ENCODE results near the gene NECAB2. TPM values are rescaled to one million over a fixed set of nuclear protein-coding genes. Genes with fewer than 3 reads are reported as not detected.

The NECAB2 gene
- total RNA-seq, 2 experiments from 2014 or later = not detected

DNA sequence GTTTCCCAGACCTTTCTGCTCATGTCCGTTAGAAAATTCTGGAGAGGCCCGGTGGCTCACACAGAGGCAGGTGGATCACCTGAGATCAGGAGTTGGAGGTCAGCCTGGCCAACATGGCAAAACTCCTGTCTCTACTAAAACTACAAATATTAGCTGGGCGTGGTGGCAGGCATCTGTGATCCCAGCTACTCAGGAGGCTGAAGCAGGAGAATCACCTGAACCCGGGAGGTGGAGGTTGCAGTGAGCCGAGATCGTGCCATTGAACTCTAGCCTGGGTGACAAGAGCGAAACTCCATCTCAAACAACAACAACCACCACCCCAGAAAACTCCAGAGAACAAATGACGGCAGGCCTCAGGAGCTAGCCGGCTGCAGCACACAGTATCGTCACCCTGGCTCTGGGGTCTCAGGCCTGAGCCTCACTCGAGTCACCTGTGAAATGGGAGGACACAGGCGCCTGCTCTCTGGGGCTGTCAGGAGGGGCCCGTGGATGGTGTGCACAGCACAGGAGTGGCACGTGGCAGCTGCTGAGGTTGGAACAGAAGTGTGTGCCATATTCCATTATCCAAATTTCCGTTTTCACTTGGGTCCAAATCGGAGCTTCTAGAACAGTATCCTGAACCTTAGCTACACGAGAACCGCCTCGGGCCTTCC is 77.9 kb downstream of the NECAB2 start:
- no peak overlapping the region for H3K4me3 ChIP-seq (ENCODE audit: low read length)
- no peaks in the 10 kb centered on the region for H3K9me3 ChIP-seq (ENCODE audit: control insufficient read depth in 1 of 2, insufficient read depth in 1 of 2, low read length in 2 of 2)
- no peaks in the 10 kb centered on the region for H3K4me1 ChIP-seq (ENCODE audit: insufficient read depth, low read length)
- Mint-ChIP-seq H3K36me3 (ENCODE audit: low read depth) (peaks cover 21% of the 10 kb centered on the region), H3K9me3 (no peaks in the 10 kb centered on the region), H3K27ac (no peak overlapping the region), H3K4me1 (ENCODE audit: low read depth) (no peaks in the 10 kb centered on the region), H3K4me3 (no peak overlapping the region), H3K27me3 (peaks cover 16% of the 10 kb centered on the region)
- peaks cover 5 to 6% of the 10 kb centered on the region in 2 experiments for H3K27me3 ChIP-seq (ENCODE audit: control insufficient read depth in 1 of 2, insufficient read depth in 2 of 2, low read length in 2 of 2)
- DNase-seq (no peak), ATAC-seq (ENCODE audit: poor library complexity) (no peak)
- H3K27ac ChIP-seq (ENCODE audit: low read depth in 1 of 2, low read length in 2 of 2) = no peak overlapping the region
- intact Hi-C loops (cut with DNase I, micrococcal nuclease) = no loop called here
- ChIA-PET POLR2A (no interaction called here), CTCF (no interaction called here)
- TF ChIP-seq, protein P1, sequence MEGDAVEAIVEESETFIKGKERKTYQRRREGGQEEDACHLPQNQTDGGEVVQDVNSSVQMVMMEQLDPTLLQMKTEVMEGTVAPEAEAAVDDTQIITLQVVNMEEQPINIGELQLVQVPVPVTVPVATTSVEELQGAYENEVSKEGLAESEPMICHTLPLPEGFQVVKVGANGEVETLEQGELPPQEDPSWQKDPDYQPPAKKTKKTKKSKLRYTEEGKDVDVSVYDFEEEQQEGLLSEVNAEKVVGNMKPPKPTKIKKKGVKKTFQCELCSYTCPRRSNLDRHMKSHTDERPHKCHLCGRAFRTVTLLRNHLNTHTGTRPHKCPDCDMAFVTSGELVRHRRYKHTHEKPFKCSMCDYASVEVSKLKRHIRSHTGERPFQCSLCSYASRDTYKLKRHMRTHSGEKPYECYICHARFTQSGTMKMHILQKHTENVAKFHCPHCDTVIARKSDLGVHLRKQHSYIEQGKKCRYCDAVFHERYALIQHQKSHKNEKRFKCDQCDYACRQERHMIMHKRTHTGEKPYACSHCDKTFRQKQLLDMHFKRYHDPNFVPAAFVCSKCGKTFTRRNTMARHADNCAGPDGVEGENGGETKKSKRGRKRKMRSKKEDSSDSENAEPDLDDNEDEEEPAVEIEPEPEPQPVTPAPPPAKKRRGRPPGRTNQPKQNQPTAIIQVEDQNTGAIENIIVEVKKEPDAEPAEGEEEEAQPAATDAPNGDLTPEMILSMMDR (IDR thresholded peaks at IDR 0.05) = no peak
- peaks cover 21% of the 10 kb centered on the region for H3K36me3 ChIP-seq (ENCODE audit: insufficient read depth, low read length)

DNA sequence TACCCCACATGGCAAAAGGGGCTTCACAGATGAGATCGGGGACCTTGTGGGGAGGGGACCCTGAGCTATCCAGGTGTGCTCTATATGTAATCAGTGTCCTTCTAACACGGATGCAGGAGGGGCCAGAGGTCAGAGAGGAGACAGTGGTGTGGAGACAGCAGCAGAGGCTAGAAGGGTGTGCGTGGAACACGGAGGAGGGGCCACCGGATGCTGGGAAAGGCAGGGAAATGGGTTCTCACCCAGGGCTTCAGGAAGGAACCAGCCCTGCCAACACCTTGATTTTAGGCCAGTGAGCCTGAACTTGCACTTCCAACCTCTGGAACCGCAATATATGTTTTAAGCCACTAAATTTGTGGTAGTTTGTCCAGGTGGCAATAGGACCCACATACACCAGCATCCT is 79.2 kb downstream of the NECAB2 start:
- intact Hi-C loops (cut with DNase I, micrococcal nuclease) = no loop called here
- CTCF ChIA-PET = no interaction called here
- ATAC-seq (ENCODE audit: poor library complexity) (no peak), DNase-seq (no peak)
- no peaks in the 10 kb centered on the region for H3K4me1 Mint-ChIP-seq (ENCODE audit: low read depth)
- Histone ChIP-seq H3K4me1 (ENCODE audit: insufficient read depth, low read length) (no peaks in the 10 kb centered on the region), H3K9me3 (ENCODE audit: control insufficient read depth in 1 of 2, insufficient read depth in 1 of 2, low read length in 2 of 2) (no peaks in the 10 kb centered on the region), H3K36me3 (ENCODE audit: insufficient read depth, low read length) (peaks cover 23% of the 10 kb centered on the region), H3K27me3 (ENCODE audit: control insufficient read depth in 1 of 2, insufficient read depth in 2 of 2, low read length in 2 of 2) (peaks cover 5 to 6% of the 10 kb centered on the region in 2 experiments), H3K4me3 (ENCODE audit: low read length) (no peak overlapping the region), H3K27ac (ENCODE audit: low read depth in 1 of 2, low read length in 2 of 2) (no peak overlapping the region)
- POLR2A ChIA-PET = no interaction called here
- peaks cover 23% of the 10 kb centered on the region for H3K36me3 Mint-ChIP-seq (ENCODE audit: low read depth)
- TF ChIP-seq, protein P1 (IDR thresholded peaks at IDR 0.05) = no peak
- no peaks in the 10 kb centered on the region for H3K9me3 Mint-ChIP-seq
- no peak overlapping the region for H3K27ac Mint-ChIP-seq
- H3K27me3 Mint-ChIP-seq = peaks cover 13% of the 10 kb centered on the region
- H3K4me3 Mint-ChIP-seq = no peak overlapping the region

DNA sequence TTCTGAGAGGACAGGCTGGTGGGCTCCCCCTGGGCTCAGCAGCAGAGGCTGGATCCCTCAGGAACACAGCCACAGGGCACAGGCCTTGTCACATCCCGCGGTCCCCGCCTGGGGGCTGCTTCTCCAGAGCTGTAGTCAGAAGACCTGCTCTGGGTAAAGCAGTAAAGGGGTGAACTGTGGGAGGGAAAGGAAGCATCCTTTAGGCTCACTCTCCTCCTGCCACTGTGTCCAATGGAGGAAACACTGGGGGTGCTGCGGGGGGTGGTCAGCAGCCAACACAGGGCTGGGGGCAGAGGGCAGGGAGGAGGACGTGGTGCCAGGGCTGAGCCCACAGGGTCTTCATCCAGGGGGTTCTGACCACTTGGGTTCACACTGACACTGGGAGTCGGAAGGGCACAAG is 79.6 kb downstream of the NECAB2 start:
- POLR2A ChIA-PET = no interaction called here
- no peaks in the 10 kb centered on the region for H3K9me3 Mint-ChIP-seq
- no peak overlapping the region for H3K4me3 Mint-ChIP-seq
- H3K4me1 ChIP-seq (ENCODE audit: insufficient read depth, low read length) = no peaks in the 10 kb centered on the region
- intact Hi-C loops (cut with DNase I, micrococcal nuclease) = no loop called here
- CTCF ChIA-PET = no interaction called here
- DNase-seq (no peak), ATAC-seq (ENCODE audit: poor library complexity) (no peak)
- H3K27me3 Mint-ChIP-seq = peaks cover 9% of the 10 kb centered on the region
- no peak overlapping the region for H3K4me3 ChIP-seq (ENCODE audit: low read length)
- H3K27ac Mint-ChIP-seq = no peak overlapping the region
- H3K27ac ChIP-seq (ENCODE audit: low read depth in 1 of 2, low read length in 2 of 2) = no peak overlapping the region
- peaks cover 27% of the 10 kb centered on the region for H3K36me3 ChIP-seq (ENCODE audit: insufficient read depth, low read length)
- TF ChIP-seq, protein P1 (IDR thresholded peaks at IDR 0.05) = no peak
- H3K9me3 ChIP-seq (ENCODE audit: control insufficient read depth in 1 of 2, insufficient read depth in 1 of 2, low read length in 2 of 2) = no peaks in the 10 kb centered on the region
- peaks cover 5 to 6% of the 10 kb centered on the region in 2 experiments for H3K27me3 ChIP-seq (ENCODE audit: control insufficient read depth in 1 of 2, insufficient read depth in 2 of 2, low read length in 2 of 2)
- peaks cover 27% of the 10 kb centered on the region for H3K36me3 Mint-ChIP-seq (ENCODE audit: low read depth)
- no peaks in the 10 kb centered on the region for H3K4me1 Mint-ChIP-seq (ENCODE audit: low read depth)
